Gastroesophageal sphincter (tissue), 4 donors: ENCODE results near the gene POLR2F. TPM values are rescaled to one million over a fixed set of nuclear protein-coding genes. Genes with fewer than 3 reads are reported as not detected.
A peak's percentile ranks its signal among the peaks of the same experiment; 100 is the strongest.

Source experiments
- ATAC-seq: fragments of 150-250 bp; one replicate; pipeline ENCODE4 v1.9.1; 2016; ENCODE audit warnings: mild to moderate bottlenecking, moderate library complexity
- H3K27ac ChIP-seq, 4 donors: fragments of 200-600 bp; sonication (generic) in 3 of 4; 1 replicate in 3 of 4; 2 replicates in 1 of 4; pipeline ENCODE4 v1.5.1; 2016 to 2019
- H3K27me3 ChIP-seq: fragments of 200-600 bp; sonication (generic); one replicate; pipeline ENCODE4 v1.5.1; 2019
- H3K36me3 ChIP-seq, 2 donors: fragments of 200-600 bp; sonication (generic); one replicate each; pipeline ENCODE4 v1.5.1; 2019; ENCODE audit warnings: control low read depth in 1 of 2
- H3K4me1 ChIP-seq, 3 donors: fragments of 200-600 bp; sonication (generic); 1 replicate in 2 of 3; 2 replicates in 1 of 3; pipeline ENCODE4 v1.5.1; 2016 to 2019; ENCODE audit warnings: control low read depth in 2 of 3
- H3K4me3 ChIP-seq, 2 donors: fragments of 200-600 bp; sonication (generic); one replicate each; pipeline ENCODE4 v1.5.1; 2019; ENCODE audit warnings: mild to moderate bottlenecking in 1 of 2, moderate library complexity in 1 of 2
- H3K9me3 ChIP-seq, 3 donors: fragments of 200-600 bp; sonication (generic); one replicate each; pipeline ENCODE4 v1.5.1; 2017 to 2019; ENCODE audit warnings: control low read depth in 2 of 3
- EP300 ChIP-seq: sonication (generic); formaldehyde crosslinking; IDR thresholded peaks from one replicate; pipeline ENCODE4 v1.6.1; 2017; ENCODE audit warnings: antibody characterized with exemption, mild to moderate bottlenecking
- POLR2A ChIP-seq, 2 donors: fragments of 450-650 bp; IDR thresholded peaks; one replicate each; pipeline ENCODE4 v1.6.1; 2017; ENCODE audit warnings: antibody characterized with exemption in 2 of 2, mild to moderate bottlenecking in 2 of 2, moderate library complexity in 1 of 2
- POLR2AphosphoS5 ChIP-seq: sonication (generic); formaldehyde crosslinking; IDR thresholded peaks from one replicate; pipeline ENCODE4 v1.6.1; 2017; ENCODE audit warnings: antibody characterized with exemption
- WGBS, 2 donors: methylation state at CpG; one replicate each; pipeline ENCODE4 v1.1.5; 2018; ENCODE audit warnings: low coverage in 1 of 2; 5-methylcytosine and 5-hydroxymethylcytosine counted together
- total RNA-seq, 4 donors: library from RNA; depleted of rRNA; stranded (reverse); fragments of >200 nt; gene quantifications; one replicate each; pipeline ENCODE4 v1.1.0, GENCODE V29; 2016
- TF ChIP-seq, protein P1 (sequence below), 4 experiments: fragments of 200-600 bp in 2 of 4; fragments of 450-650 bp in 2 of 4; sonication (generic) in 1 of 4; IDR thresholded peaks; one replicate each; pipeline ENCODE4 v1.5.1; 2017 to 2019; ENCODE audit warnings: antibody characterized with exemption in 4 of 4, mild to moderate bottlenecking in 2 of 4, moderate library complexity in 2 of 4

POLR2F gene
- total RNA-seq, 4 donors from 2014 or later: 41.4 to 79.5 (median 72.0) TPM

DNA sequence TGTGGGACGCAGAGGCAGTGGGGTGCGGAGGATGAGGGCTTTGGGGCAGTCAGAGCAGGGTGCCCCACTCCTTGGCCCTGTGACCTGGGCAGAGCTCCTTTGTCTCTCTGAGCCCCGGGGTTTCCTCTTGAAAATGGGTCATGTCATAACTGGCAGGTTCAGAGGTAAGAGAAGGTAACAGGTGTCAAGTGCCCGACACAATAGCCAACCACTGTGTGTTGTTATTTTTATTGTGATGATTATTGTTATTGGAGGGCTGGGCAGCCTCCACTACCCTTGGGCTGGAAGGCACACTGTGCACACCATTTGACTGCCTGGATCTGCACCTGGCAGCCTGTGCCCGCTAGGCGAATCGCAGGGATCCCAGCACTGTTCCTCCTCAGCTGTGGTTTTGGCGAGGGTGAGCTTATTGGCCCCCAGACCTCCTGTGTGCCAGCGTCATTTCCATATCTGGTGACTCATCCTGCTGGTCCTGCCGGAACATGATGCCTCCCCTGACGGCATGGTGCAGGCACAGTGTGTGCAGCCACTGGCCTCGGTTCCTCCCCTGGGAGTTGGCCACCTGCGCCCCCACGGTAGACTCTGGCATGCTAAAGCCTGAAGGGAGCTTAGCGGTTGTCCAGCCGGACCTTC lies 46.3 kb downstream of the POLR2F start:
- Histone ChIP-seq H3K36me3 (no peaks in the 10 kb centered on the region), H3K4me3 (no peak overlapping the region), H3K27me3 (no peaks in the 10 kb centered on the region), H3K4me1 (peaks cover 0 to 24% (median 0%) of the 10 kb centered on the region in 3 donors), H3K27ac (peak overlapping the region in 3 of 4 donors; percentile 60 to 71 (median 69)), H3K9me3 (no peaks in the 10 kb centered on the region)
- peak; percentile 43 for ATAC-seq
- TF ChIP-seq POLR2A (IDR thresholded peaks at IDR 0.05) (no peak), POLR2AphosphoS5 (peak; percentile 38), EP300 (no peak)
- TF ChIP-seq, protein P1, sequence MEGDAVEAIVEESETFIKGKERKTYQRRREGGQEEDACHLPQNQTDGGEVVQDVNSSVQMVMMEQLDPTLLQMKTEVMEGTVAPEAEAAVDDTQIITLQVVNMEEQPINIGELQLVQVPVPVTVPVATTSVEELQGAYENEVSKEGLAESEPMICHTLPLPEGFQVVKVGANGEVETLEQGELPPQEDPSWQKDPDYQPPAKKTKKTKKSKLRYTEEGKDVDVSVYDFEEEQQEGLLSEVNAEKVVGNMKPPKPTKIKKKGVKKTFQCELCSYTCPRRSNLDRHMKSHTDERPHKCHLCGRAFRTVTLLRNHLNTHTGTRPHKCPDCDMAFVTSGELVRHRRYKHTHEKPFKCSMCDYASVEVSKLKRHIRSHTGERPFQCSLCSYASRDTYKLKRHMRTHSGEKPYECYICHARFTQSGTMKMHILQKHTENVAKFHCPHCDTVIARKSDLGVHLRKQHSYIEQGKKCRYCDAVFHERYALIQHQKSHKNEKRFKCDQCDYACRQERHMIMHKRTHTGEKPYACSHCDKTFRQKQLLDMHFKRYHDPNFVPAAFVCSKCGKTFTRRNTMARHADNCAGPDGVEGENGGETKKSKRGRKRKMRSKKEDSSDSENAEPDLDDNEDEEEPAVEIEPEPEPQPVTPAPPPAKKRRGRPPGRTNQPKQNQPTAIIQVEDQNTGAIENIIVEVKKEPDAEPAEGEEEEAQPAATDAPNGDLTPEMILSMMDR (IDR thresholded peaks at IDR 0.05): no peak
- 82 to 87% methylated on average over 2 to 3 of the region's 16 CpGs for WGBS, 2 donors

DNA sequence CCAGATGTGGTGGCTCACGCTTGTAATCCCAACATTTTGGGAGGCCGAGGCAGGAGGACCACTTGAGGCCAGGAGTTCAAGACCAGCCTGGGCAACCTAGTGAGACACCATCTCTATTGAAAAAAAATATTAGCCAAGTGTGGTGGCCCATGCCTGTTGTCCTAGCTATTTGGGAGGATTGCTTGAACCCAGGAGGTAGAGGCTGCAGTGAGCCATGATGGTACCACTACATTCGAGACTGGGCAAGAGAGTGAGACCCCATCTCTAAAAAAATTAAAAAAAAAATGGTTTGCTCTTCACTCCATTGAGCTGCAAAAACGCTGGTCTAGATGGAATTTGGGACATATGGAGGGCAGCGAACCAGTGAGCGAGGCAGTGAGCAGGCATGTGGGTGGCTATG lies 52.4 kb downstream of the POLR2F start:
- WGBS, 2 donors: 89 to 91% methylated on average over 6 of the region's 6 CpGs
- no peak for ATAC-seq
- Histone ChIP-seq H3K36me3 (no peaks in the 10 kb centered on the region), H3K4me1 (no peaks in the 10 kb centered on the region), H3K27ac (no peak overlapping the region), H3K27me3 (no peaks in the 10 kb centered on the region), H3K4me3 (no peak overlapping the region), H3K9me3 (no peaks in the 10 kb centered on the region)
- no peak for TF ChIP-seq POLR2A (IDR thresholded peaks at IDR 0.05)
- TF ChIP-seq EP300: no peak
- TF ChIP-seq POLR2AphosphoS5: no peak
- TF ChIP-seq, protein P1 (IDR thresholded peaks at IDR 0.05): no peak

DNA sequence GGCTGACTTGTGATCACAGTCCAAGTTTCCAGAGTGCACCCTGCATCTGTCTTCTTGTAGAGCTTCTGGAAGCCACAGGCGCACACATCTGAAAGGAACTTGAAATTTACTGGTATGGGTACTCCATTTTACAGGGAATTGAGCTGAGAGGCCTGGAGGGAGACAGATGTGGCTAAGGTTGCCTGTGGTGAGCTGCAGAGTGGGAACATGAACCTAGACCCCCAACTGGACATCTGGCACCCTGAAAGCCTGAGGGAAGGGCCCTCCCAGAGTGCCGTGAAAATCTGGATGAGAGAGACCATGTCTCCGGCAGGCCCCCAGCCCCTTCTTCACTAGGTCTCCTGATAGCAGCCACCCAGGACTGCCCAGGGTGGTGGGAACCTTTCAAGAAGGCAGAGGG lies 53.4 kb downstream of the POLR2F start:
- Histone ChIP-seq H3K9me3 (no peaks in the 10 kb centered on the region), H3K36me3 (no peaks in the 10 kb centered on the region), H3K4me3 (no peak overlapping the region), H3K4me1 (no peaks in the 10 kb centered on the region), H3K27me3 (no peaks in the 10 kb centered on the region), H3K27ac (no peak overlapping the region)
- TF ChIP-seq, protein P1 (IDR thresholded peaks at IDR 0.05): no peak
- TF ChIP-seq POLR2A (IDR thresholded peaks at IDR 0.05) (no peak), POLR2AphosphoS5 (no peak), EP300 (no peak)
- WGBS, 2 donors: 83% methylated on average over 1 of the region's 3 CpGs; no CpG with 5 or more reads in 1 of the 2 donors
- no peak for ATAC-seq

DNA sequence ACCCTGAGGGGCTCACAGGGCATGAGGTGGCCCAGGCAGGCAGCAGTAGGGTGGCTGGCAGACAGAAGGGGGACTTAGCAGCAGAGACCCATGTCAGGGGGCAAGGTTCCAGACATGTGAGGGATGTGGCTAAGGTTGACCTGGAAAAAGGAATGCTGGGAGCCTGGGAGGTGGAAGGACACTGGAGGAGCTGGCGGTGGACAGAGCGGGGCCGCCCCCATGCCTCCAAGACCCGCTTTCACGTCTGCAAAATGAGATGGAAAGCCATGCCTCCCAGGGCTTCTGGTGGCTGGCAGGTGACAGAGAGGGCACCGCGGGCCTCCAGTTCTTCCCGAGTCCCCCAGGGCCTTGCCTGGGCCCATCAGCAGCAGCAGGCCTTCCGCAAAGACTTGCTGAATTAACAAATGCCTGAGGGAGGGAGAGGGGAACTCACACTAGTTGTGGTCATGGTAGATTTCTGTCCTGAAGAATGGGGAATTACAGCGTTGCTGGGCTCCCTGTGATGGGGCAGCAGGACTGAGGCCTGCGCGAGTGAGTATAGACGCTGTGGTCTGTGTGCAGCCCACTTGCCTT lies 53.9 kb downstream of the POLR2F start:
- WGBS, 2 donors: 80 to 90% methylated on average over 1 to 9 of the region's 13 CpGs
- no peaks in the 10 kb centered on the region for H3K9me3 ChIP-seq
- no peaks in the 10 kb centered on the region for H3K4me1 ChIP-seq
- no peak for TF ChIP-seq POLR2AphosphoS5
- no peak for TF ChIP-seq POLR2A (IDR thresholded peaks at IDR 0.05)
- TF ChIP-seq, protein P1 (IDR thresholded peaks at IDR 0.05): no peak
- no peak for TF ChIP-seq EP300
- H3K27me3 ChIP-seq: no peaks in the 10 kb centered on the region
- peak overlapping the region in 1 of 4 donors; percentile 21 for H3K27ac ChIP-seq
- no peak overlapping the region for H3K4me3 ChIP-seq
- H3K36me3 ChIP-seq: no peaks in the 10 kb centered on the region
- ATAC-seq: no peak
